Activated CD4-positive, alpha-beta T cell treated with anti-CD3 and anti-CD28 coated beads, Interleukin-2, amount 50 U/mL, for 48 hours (primary cell): ENCODE data around the gene FNDC11.
"Not testable (repeated sequence)": the region's sequence is repeated elsewhere in the genome, so short reads cannot be mapped to it uniquely, and the experiment has no call there.

Experiments used
- DNase-seq, 2 experiments: peaks; one replicate each; pipeline ENCODE4 v3.0.0-alpha.2; 2020

The FNDC11 gene

GRCh38 chr20:63553933-63554290, at the start of gene FNDC11:
TSS of gene FNDC11 (plus strand) at chr20:63554159. CDS start at chr20:63555664, 1,505 bp downstream.
- peak; percentile 37 to 42 for DNase-seq

DNA sequence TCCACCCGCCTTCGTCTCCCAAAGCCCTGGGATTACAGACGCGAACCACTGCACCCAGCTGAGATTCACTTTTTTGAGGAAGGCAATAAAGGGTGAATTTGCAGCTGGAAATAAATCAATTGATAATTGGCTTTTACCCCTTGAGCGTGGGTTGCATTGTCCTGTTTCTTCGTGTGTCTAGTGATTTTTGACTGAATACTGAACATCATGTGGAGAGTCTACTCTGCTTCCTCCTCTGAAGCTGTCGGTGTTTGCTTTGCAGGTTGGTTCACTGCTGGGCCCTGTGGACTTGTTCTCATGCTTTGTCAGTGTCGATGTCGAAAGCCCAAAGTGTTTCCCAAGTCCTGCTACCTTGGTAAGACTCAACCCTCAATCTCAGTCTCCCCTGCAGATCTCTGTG, 49.3 kb upstream of the FNDC11 start:
- DNase-seq = no peak

DNA sequence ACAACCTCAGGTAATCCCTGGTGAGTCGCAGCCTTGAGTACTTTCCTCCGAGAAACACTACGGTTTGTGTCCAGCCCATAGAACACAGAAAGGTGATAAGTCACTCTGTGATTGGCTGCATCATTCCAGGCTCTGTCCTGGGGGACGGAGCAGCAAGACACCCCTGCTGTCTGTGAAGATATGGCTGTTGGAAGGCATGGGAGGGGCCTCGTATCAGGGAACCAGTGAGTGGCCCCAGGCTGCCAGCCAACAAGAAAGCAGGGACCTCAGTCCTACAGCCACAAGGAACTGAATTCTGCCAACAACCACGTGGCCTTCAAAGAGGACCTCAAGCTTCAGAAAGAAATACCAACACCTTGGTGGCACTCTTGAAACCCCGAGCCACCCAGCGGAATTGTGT, 48.7 kb upstream of the FNDC11 start:
- no peak for DNase-seq

GRCh38 chr20:63505723-63506122, 48.2 kb upstream of the FNDC11 start:
- no peak for DNase-seq

DNA sequence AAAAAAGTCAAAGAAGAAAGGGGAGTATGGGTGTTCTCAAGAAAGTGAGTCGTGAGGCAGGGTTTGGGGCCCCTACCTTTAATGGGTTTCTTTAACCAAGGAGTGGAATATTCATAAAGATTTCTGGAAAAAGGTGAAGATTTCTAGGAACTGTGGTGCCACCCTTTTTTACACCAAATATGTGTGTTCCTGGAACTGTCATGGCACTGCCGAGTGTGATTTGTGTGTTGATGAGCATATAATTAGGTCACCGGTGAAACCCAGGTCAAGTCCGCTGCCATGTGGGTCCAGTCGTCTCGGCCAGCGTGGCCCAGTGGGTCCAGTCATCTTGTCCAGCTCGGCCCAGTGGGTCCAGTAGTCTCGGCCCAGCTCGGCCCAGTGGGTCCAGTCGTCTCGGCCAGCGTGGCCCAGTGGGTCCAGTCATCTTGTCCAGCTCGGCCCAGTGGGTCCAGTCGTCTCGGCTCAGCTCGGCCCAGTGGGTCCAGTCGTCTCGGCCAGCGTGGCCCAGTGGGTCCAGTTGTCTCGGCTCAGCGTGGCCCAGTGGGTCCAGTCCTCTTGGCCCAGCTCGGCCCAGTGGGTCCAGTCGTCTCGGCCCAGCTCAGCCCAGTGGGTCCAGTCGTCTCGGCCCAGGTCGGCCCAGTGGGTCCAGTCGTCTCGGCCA, 46.7 kb upstream of the FNDC11 start:
- no peak for DNase-seq

DNA sequence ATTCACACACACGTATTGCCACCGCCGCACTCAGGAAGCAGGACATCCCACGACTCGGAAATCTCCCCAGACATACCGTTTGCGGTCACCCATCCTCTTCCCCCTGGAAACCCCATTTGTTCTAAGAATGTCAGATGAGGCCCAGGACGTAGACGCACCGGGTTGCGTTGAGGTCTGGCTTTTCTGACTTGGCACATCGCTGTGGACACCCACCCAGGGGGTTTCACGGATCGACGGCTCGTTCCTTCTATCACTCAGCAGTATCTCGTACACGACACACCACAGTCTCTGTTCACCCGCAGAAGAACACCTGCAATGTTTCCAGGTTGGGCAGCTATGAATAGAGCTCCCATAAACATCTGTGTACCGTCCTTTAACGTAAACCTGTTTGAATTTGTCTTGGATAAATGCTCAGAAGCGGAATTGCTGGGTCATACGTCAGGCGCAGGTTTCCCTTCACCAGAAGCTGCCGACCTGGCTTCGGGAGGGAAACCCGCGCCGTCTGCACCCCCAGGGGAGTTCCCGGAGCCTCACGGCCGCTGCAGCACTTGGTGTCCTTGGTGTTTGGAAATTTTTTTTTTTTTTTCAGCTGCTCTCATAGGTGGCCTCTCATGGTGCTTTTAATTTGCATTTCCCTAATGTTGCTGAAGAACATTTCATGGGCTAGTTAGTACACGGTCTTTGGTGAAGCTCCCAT, 45.7 kb upstream of the FNDC11 start:
- DNase-seq = no peak

- DNase-seq = no peak
These were observed 44.8 kb upstream of the FNDC11 start for GRCh38 chr20:63509088-63509564.

GRCh38 chr20:63513207-63513606, 40.8 kb upstream of the FNDC11 start:
- DNase-seq = no peak

GRCh38 chr20:63514520-63514919, 39.4 kb upstream of the FNDC11 start:
- not testable (repeated sequence) for DNase-seq

- DNase-seq = no peak
These were observed 36.3 kb upstream of the FNDC11 start for GRCh38 chr20:63517376-63518309.

- DNase-seq = no peak
These were observed 35.6 kb upstream of the FNDC11 start for GRCh38 chr20:63518351-63518861.

DNA sequence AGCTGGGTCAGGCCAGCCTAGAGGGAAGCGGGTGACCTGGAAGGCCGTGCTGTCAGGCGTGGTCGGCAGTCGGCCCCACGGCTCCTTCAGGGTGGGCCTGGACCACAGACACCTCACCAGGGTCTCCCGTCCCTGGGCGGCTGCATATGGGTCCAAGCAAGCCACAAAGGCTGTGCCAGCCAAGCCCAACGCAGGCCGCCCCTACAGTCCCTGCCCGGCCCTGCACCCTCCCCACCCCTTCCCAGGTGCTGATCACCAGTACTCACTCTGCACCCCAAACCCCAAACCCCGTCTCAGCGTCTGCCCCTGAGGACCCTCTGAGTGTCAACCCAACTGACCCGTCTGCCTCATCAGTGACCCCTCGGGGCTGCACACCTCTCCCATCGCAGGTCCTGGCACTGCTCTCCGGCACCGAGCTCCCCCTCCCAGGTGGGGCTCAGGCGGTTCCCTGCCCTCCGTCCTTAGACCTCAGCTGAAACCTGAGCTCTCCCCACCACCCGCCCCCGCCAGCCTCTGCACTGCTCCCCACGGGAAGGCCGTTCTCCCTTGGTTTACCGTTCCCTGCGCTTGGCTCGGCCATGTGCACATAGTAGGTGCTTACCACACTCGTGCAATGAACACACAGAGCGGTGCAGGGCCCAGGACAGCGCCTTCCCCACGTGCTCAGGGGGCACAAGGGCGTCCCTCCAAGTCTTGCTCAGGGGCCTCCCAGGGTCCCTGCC, 34.9 kb upstream of the FNDC11 start:
- no peak for DNase-seq

DNA sequence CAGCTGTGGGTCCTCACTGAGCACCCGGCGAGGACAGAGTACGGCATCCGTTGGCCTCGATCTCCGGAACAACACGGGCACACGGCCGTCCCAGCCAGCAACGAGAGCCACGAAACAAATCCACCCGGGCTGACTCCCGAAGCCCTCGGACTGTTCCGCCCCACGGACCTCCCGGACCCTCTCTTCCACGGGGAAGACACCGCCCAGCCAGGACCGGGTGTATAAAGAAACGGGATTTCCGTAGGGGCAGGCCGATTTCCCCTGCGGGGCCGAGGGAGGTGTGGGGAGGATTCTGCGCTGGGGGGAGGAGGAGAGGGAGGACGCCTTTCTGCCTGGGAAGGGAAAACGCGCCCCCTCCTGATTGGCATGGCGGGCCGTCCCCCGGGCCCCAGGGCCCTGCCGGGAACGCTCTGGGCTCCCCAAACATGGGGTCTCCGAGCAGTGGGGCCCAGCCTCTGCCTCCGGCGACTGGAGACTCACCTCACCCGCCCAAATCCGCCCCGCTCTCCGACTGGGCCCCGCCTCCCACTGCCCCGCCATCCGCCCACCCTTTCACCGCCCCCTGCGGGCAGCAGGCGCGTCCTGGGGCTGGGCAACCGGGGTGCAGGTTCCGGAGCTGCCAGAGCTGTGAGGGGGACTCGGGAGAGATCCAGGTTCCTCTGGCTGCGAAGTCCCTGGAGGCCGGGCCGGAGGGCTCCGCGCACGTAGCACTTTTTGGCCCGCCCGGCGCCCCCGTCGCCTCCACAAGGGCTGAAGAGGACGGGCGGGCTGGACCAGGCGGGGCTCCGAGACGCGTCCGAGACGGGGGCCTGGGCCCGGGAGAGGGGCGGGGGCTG, 34.1 kb upstream of the FNDC11 start:
- DNase-seq = peak; percentile 68 to 76

DNA sequence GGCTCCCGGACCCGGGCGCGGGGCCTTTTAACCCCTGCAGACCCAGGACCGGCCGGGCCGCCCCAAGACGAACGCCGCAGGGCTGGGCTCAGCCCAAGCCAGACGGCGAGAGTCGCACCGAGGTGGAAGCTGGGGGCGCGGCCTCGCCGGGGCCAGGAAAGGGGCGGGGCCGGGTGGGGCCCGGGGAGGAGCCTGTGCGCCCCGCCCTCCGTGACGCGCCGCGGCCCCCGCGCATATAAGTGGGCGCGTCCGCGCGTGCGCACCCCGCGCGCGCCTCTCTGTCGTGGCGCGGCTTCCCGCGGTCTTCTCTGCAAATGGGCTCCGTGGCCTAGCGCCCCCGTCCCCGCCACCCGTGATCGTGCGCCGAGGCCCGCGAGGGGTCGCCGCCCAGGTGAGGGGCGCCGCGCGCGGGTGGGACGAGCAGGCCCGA, 33.4 kb upstream of the FNDC11 start, which contains the start of gene PPDPF:
TSS of gene PPDPF (plus strand) at position 262 of the 430 bp plus-strand sequence. CDS start 544 bp downstream, outside the sequence.
- peak; percentile 78 to 79 for DNase-seq

DNA sequence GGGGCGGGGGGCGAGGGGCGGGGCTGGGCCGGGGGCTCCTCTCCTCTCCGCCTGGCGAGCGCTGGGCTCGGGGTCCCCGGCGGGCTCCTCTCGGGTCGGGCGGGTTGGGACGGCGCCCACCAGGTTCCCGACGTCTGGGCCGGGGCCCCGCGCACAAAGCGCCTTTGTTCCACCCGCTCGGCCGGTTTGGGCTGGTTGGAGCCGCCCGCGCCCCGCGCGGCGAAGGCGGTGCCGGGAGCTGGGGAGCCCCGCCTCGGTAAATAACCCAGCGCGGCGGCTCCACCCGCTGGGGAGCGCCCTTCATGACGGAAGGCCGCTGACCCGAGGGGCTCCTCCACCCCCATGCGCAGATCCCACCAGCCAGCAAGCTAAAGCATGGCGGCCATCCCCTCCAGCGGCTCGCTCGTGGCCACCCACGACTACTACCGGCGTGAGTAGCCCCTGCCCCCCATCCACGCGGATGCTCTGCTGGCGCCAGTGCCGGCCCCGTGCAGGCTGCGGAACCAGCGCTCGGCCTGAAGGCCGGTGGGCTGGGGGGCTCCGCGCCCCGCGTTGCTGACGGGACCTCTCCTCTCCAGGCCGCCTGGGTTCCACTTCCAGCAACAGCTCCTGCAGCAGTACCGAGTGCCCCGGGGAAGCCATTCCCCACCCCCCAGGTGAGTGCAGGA, 32.9 kb upstream of the FNDC11 start:
- peak; percentile 66 to 70 for DNase-seq

- DNase-seq = no peak
These were observed 32.4 kb upstream of the FNDC11 start for GRCh38 chr20:63521602-63522001.

DNA sequence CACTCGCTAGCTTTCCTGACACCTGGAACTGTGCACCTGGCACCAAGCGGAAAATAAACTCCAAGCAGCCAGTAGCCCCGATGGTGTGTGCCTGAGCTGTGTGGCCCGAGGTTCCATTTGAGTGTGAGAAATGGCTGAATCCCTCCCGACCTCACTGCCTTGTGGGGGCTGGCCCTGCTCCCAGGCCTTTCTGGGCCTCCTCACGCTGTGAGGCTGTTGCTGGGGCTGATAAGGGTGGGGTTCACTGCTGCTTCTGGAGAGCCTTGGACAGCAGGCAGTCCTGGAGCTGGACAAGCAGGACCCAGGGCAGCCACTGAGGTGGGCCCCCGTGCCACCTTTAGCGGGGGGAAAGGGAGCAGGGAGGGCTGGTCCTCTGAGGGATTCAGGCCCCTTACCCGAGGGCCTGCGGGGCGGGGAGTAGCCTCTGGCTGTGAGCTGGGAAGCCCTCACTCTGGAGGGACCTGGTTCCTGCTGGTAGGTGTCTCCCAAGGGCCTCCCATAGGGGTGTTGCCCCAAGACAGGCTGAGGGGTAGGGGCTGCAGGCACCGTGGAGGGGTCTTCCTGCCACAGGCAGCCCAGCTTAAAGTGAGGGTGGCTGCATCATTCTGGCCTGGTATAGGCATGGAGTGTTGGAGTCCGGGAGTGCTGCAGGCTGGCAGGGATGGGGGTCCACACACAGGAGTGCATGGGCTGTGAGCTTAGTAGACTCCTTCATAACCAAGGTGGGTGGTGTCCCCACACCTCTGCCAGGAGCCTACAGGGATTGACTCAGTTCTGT, 31.7 kb upstream of the FNDC11 start:
- no peak for DNase-seq

- DNase-seq = no peak
These were observed 30.9 kb upstream of the FNDC11 start for GRCh38 chr20:63522981-63523611.

- no peak for DNase-seq
These were observed 28.8 kb upstream of the FNDC11 start for GRCh38 chr20:63525185-63525584.
